ENCODE results near the gene PGM5. TPM values are rescaled to one million over a fixed set of nuclear protein-coding genes. Genes with fewer than 3 reads are reported as not detected.

Gene PGM5
- total RNA-seq, 1 experiment from 2014 or later: 0.15 TPM

- H3K4me1 ChIP-seq (ENCODE audit: control insufficient read depth in 1 of 2, insufficient read depth in 2 of 2, low read length in 2 of 2): no peaks in the 10 kb centered on the region
- H3K36me3 ChIP-seq (ENCODE audit: control insufficient read depth in 1 of 2, insufficient read depth in 2 of 2, low read length in 2 of 2): no peaks in the 10 kb centered on the region
- no peaks in the 10 kb centered on the region for H4K20me1 ChIP-seq (ENCODE audit: insufficient read depth)
- ChIA-PET CTCF (interaction anchor here (1.3 kb wide), 1 partner anchor 35 kb away, joined by 3 read pairs; no protein-coding TSS in a partner anchor), RAD21 (ENCODE audit: low non-redundant PET in 1 of 2, low total read pairs in 2 of 2, uncharacterized antibody in 2 of 2, unreplicated experiment in 2 of 2) (no interaction called here), POLR2A (no interaction called here)
- no peaks in the 10 kb centered on the region for H3K79me2 ChIP-seq (ENCODE audit: insufficient read depth, low read length)
- TF ChIP-seq SP1 (IDR thresholded peaks at IDR 0.05; ENCODE audit: low read depth) (no peak), TCF7L2 (IDR thresholded peaks at IDR 0.05; ENCODE audit: borderline replicate concordance, extremely low read depth, insufficient read depth, insufficient read length) (no peak), EZH2 (IDR thresholded peaks at IDR 0.05) (no peak), RAD21 (IDR thresholded peaks at IDR 0.05; ENCODE audit: low read depth) (no peak), FOSL1 (IDR thresholded peaks at IDR 0.05; ENCODE audit: low read depth) (no peak), ZNF274 (IDR thresholded peaks at IDR 0.05; ENCODE audit: low read depth, low read length) (no peak)
- BruUV-seq (replicated peaks): no TSS peak
- no peaks in the 10 kb centered on the region for H3K9me2 ChIP-seq (ENCODE audit: insufficient read depth)
- no peak for DNase-seq (ENCODE audit: low read depth, low spot score)
- H3K4me3 ChIP-seq (replicated peaks in 1 of 2; ENCODE audit: low read depth in 1 of 2, low read length in 2 of 2): no peak overlapping the region
- H3K9me3 ChIP-seq (ENCODE audit: control insufficient read depth in 1 of 2, insufficient read depth in 1 of 2, low read depth in 1 of 2, low read length in 2 of 2): no peaks in the 10 kb centered on the region
- no peak for ATAC-seq
- peaks cover 20% of the 10 kb centered on the region for H3K27me3 ChIP-seq (ENCODE audit: insufficient read depth, low read length)
- no peak overlapping the region for H3K27ac ChIP-seq (ENCODE audit: low read depth, low read length)
- H2AFZ ChIP-seq (ENCODE audit: low read depth, low read length, poor library complexity, severe bottlenecking): no peak overlapping the region
- intact Hi-C loops (cut with micrococcal nuclease): no loop called here
- H3K4me2 ChIP-seq (ENCODE audit: low read length): no peak overlapping the region
- H3K9ac ChIP-seq (ENCODE audit: low read length): no peak overlapping the region
Measured at GRCh38 chr9:68472119-68472518, 115.7 kb downstream of the PGM5 start.

- DNase-seq (ENCODE audit: low read depth, low spot score): no peak
- H3K79me2 ChIP-seq (ENCODE audit: insufficient read depth, low read length): no peaks in the 10 kb centered on the region
- ChIA-PET CTCF (no interaction called here), RAD21 (ENCODE audit: low non-redundant PET in 1 of 2, low total read pairs in 2 of 2, uncharacterized antibody in 2 of 2, unreplicated experiment in 2 of 2) (no interaction called here), POLR2A (no interaction called here)
- H4K20me1 ChIP-seq (ENCODE audit: insufficient read depth): no peaks in the 10 kb centered on the region
- BruUV-seq (replicated peaks): no TSS peak
- intact Hi-C loops (cut with micrococcal nuclease): no loop called here
- no peak overlapping the region for H2AFZ ChIP-seq (ENCODE audit: low read depth, low read length, poor library complexity, severe bottlenecking)
- no peaks in the 10 kb centered on the region for H3K4me1 ChIP-seq (ENCODE audit: control insufficient read depth in 1 of 2, insufficient read depth in 2 of 2, low read length in 2 of 2)
- TF ChIP-seq FOSL1 (IDR thresholded peaks at IDR 0.05; ENCODE audit: low read depth) (no peak), ATF3 (IDR thresholded peaks at IDR 0.05) (no peak), EZH2phosphoT487 (IDR thresholded peaks at IDR 0.05; ENCODE audit: borderline replicate concordance) (no peak), JUND (IDR thresholded peaks at IDR 0.05) (no peak), ELF1 (IDR thresholded peaks at IDR 0.05; ENCODE audit: borderline replicate concordance, low read depth) (no peak), YY1 (IDR thresholded peaks at IDR 0.05; ENCODE audit: extremely low read depth, insufficient replicate concordance, low read depth, low read length) (no peak), RAD21 (IDR thresholded peaks at IDR 0.05; ENCODE audit: low read depth) (no peak), SIN3A (IDR thresholded peaks at IDR 0.05; ENCODE audit: low read depth) (no peak)
- TF ChIP-seq, protein P1, sequence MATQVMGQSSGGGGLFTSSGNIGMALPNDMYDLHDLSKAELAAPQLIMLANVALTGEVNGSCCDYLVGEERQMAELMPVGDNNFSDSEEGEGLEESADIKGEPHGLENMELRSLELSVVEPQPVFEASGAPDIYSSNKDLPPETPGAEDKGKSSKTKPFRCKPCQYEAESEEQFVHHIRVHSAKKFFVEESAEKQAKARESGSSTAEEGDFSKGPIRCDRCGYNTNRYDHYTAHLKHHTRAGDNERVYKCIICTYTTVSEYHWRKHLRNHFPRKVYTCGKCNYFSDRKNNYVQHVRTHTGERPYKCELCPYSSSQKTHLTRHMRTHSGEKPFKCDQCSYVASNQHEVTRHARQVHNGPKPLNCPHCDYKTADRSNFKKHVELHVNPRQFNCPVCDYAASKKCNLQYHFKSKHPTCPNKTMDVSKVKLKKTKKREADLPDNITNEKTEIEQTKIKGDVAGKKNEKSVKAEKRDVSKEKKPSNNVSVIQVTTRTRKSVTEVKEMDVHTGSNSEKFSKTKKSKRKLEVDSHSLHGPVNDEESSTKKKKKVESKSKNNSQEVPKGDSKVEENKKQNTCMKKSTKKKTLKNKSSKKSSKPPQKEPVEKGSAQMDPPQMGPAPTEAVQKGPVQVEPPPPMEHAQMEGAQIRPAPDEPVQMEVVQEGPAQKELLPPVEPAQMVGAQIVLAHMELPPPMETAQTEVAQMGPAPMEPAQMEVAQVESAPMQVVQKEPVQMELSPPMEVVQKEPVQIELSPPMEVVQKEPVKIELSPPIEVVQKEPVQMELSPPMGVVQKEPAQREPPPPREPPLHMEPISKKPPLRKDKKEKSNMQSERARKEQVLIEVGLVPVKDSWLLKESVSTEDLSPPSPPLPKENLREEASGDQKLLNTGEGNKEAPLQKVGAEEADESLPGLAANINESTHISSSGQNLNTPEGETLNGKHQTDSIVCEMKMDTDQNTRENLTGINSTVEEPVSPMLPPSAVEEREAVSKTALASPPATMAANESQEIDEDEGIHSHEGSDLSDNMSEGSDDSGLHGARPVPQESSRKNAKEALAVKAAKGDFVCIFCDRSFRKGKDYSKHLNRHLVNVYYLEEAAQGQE (IDR thresholded peaks at IDR 0.05; ENCODE audit: low read depth): no peak
- no peak overlapping the region for H3K4me3 ChIP-seq (replicated peaks in 1 of 2; ENCODE audit: low read depth in 1 of 2, low read length in 2 of 2)
- H3K36me3 ChIP-seq (ENCODE audit: control insufficient read depth in 1 of 2, insufficient read depth in 2 of 2, low read length in 2 of 2): no peaks in the 10 kb centered on the region
- ATAC-seq: no peak
- no peaks in the 10 kb centered on the region for H3K9me3 ChIP-seq (ENCODE audit: control insufficient read depth in 1 of 2, insufficient read depth in 1 of 2, low read depth in 1 of 2, low read length in 2 of 2)
- peaks cover 24% of the 10 kb centered on the region; the same call in 1 of the 2 replicates for H3K27me3 ChIP-seq (ENCODE audit: insufficient read depth, low read length)
- no peak overlapping the region for H3K4me2 ChIP-seq (ENCODE audit: low read length)
- no peaks in the 10 kb centered on the region for H3K9me2 ChIP-seq (ENCODE audit: insufficient read depth)
- no peak overlapping the region for H3K27ac ChIP-seq (ENCODE audit: low read depth, low read length)
- no peak overlapping the region for H3K9ac ChIP-seq (ENCODE audit: low read length)
Measured at GRCh38 chr9:68473790-68474189, 117.4 kb downstream of the PGM5 start.
